ENCODE measurements around the gene MYO1D. TPM values are rescaled to one million over a fixed set of nuclear protein-coding genes. Genes with fewer than 3 reads are reported as not detected.

The MYO1D gene
- total RNA-seq, 2 experiments from 2014 or later = 2.0 to 2.2 TPM

DNA sequence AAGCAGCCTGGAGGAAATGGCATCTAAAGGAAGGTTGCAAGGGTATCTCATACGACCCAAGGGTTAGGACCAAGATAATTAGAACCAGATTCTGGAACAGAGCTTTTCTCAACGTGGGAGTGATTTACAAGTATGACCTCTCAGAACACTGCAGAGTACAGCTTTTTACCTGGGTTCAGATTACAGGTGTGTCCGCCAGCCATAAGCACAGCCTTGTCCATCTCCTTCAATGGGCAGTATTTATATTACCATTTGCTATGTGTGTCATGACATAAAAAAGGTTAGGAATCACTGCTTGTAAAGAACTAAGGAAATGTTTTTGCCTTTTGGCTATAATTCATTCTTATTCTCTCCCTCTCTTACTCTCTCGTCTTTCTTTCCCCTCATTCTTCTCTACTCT lies 36.7 kb downstream of the MYO1D start:
- Mint-ChIP-seq H3K27me3 (peaks cover 2% of the 10 kb centered on the region), H3K4me3 (no peak overlapping the region), H3K4me1 (no peaks in the 10 kb centered on the region), H3K9me3 (no peaks in the 10 kb centered on the region), H3K27ac (no peak overlapping the region), H3K36me3 (ENCODE audit: low read depth) (no peaks in the 10 kb centered on the region)
- ChIA-PET CTCF (no interaction called here), POLR2A (no interaction called here)
- no peak for DNase-seq

DNA sequence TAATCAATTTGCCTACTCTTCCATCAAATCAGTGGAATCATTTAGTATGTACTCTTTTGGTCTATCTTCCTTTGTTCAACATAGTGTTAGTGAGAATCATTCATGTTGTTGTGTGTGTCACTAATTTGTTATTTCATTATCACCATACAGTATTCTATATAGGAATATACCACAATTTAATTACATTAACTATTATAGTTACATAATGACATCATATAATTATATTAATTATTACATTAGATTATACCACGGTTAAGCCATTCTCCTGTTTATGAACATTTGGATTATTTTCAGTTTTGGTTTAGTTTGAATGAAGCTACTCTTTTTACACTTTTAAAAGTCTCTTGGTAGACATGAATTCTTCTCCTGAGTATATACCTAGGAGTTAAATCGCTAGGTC lies 40.4 kb downstream of the MYO1D start:
- no peak for DNase-seq
- no peaks in the 10 kb centered on the region for H3K36me3 Mint-ChIP-seq (ENCODE audit: low read depth)
- peaks cover 2% of the 10 kb centered on the region for H3K27me3 Mint-ChIP-seq
- no peaks in the 10 kb centered on the region for H3K9me3 Mint-ChIP-seq
- ChIA-PET CTCF (no interaction called here), POLR2A (no interaction called here)
- H3K4me3 Mint-ChIP-seq = no peak overlapping the region
- H3K4me1 Mint-ChIP-seq = no peaks in the 10 kb centered on the region
- no peak overlapping the region for H3K27ac Mint-ChIP-seq

DNA sequence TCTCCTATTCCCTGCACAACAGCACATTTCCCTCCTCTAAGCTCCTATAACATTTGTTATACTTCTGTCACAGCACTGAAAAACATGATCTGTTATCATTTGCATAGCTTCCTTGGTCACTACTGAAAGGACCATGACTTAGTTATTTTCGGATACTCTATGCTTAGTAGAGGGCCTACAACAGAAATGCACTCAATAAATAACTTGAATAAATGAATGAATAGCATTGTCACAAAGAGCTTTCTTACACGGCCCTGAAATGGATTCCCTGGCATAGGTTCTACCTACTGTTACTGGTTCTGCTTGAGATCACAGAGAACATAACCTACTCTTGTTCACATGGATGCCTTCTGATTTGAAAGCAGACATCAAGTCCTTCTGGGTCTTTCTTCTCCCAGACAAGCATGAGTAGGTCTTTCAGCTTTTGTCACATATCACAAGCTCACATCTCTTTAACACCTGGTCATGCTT lies 41.6 kb downstream of the MYO1D start:
- POLR2A ChIA-PET = no interaction called here
- DNase-seq = no peak
- Mint-ChIP-seq H3K27ac (no peak overlapping the region), H3K36me3 (ENCODE audit: low read depth) (no peaks in the 10 kb centered on the region), H3K9me3 (no peaks in the 10 kb centered on the region), H3K4me3 (no peak overlapping the region), H3K27me3 (peaks cover 4% of the 10 kb centered on the region), H3K4me1 (no peaks in the 10 kb centered on the region)
- CTCF ChIA-PET = no interaction called here

DNA sequence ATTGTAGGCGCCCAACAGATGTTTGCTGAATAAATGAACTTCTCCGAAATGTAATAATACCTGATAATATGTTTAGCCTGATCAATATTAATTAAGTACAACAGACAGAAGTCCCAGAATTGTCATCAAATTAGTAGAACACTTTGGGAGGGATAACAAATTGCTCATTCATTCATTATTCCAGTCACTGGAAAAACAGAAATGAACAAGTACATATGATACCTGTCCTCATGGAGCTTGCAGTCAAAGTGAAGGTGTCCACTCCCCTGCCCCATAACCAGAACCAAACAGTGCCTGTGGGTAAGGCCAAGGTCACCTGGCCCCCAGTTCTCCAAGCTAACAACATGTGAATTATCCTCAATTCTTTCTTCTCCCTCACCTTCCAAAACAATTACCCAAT lies 42.8 kb downstream of the MYO1D start:
- no peaks in the 10 kb centered on the region for H3K9me3 Mint-ChIP-seq
- H3K27me3 Mint-ChIP-seq = peaks cover 4% of the 10 kb centered on the region
- H3K4me1 Mint-ChIP-seq = peaks cover 3% of the 10 kb centered on the region
- POLR2A ChIA-PET = no interaction called here
- DNase-seq = no peak
- H3K27ac Mint-ChIP-seq = no peak overlapping the region
- H3K4me3 Mint-ChIP-seq = no peak overlapping the region
- CTCF ChIA-PET = no interaction called here
- no peaks in the 10 kb centered on the region for H3K36me3 Mint-ChIP-seq (ENCODE audit: low read depth)

DNA sequence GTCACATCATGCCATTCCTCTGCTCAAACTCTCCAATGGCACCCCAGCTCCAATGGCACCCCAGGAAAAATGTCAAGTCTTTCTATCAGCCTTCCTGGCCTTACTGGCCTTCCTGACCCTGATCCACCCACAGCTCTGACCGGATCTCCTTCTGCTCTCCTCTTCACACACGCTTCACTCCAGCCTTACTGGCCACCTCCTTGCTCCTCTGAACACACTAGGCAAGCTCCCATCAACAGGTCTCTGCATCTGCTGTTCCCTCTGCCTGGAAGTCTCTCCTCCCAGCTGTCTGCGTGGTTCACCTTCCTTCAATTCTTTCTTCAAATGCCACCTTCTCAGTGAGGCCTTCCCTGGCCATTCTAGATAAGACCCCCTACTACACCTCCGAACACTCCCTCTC lies 43.4 kb downstream of the MYO1D start:
- CTCF ChIA-PET = no interaction called here
- H3K36me3 Mint-ChIP-seq (ENCODE audit: low read depth) = no peaks in the 10 kb centered on the region
- peaks cover 9% of the 10 kb centered on the region for H3K4me1 Mint-ChIP-seq
- no peak overlapping the region for H3K27ac Mint-ChIP-seq
- H3K4me3 Mint-ChIP-seq = no peak overlapping the region
- peaks cover 9% of the 10 kb centered on the region for H3K27me3 Mint-ChIP-seq
- no peaks in the 10 kb centered on the region for H3K9me3 Mint-ChIP-seq
- no peak for DNase-seq
- POLR2A ChIA-PET = no interaction called here

DNA sequence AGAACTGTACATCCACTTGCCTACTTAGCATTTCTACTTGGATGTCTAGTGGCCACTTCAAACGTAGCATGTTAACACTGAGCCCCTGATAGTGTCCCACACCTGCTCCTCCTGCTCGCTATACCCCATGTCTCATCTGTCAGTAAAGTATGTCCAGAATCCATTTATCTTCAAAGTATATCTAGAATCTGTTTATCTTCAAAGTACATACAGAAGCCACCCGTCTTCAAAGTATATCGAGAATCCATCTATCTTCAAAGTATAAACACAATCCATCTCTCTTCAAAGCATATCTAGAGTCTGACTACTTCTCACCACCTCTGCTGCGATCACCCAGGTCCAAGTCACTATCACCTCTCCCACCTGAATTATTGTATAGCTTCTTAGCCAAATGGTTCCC lies 43.8 kb downstream of the MYO1D start:
- POLR2A ChIA-PET = no interaction called here
- peaks cover 12% of the 10 kb centered on the region for H3K4me1 Mint-ChIP-seq
- H3K27me3 Mint-ChIP-seq = peaks cover 7% of the 10 kb centered on the region
- CTCF ChIA-PET = interaction anchor here (0.9 kb wide), 1 partner anchor 44 kb away, joined by 4 read pairs; the partner anchor contains the start of gene MYO1D
- no peaks in the 10 kb centered on the region for H3K36me3 Mint-ChIP-seq (ENCODE audit: low read depth)
- no peak overlapping the region for H3K27ac Mint-ChIP-seq
- DNase-seq = no peak
- no peaks in the 10 kb centered on the region for H3K9me3 Mint-ChIP-seq
- no peak overlapping the region for H3K4me3 Mint-ChIP-seq

DNA sequence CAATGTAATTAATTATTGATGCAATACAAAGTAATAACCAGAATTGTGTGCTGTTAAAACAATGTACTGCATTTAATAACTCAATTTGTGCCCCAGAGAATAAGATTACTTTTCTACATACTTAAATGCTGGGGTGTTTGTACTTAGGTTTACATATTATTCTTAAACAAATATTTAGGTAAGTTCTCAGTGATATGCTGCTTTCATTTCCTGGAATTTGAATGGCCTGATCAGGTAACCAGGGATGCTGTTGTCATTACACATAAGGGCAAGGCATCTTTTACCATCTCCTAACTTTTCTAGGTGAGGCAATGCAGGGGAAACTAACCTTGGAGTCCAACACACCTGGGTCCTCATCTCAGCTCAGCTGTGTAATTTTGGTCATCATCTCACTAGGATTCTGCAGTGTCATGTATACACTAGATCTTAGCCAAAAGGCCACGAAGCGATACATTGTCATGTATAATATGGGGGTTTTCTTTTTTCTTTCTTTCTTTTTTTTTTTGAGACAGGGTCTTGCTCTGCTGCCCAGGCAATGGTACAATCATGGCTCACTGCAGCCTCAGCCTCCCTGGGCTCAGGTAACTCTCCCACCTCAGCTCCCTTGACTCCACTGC lies 45.2 kb downstream of the MYO1D start:
- CTCF ChIA-PET = interaction anchor here (0.6 to 0.9 kb wide), 3 partner anchors 39 to 644 kb away, joined by 3 to 4 read pairs (median 4); partner anchors contain the start of gene MYO1D
- Mint-ChIP-seq H3K9me3 (no peaks in the 10 kb centered on the region), H3K36me3 (ENCODE audit: low read depth) (no peaks in the 10 kb centered on the region), H3K4me1 (peaks cover 16% of the 10 kb centered on the region), H3K27me3 (peaks cover 9% of the 10 kb centered on the region), H3K4me3 (no peak overlapping the region), H3K27ac (no peak overlapping the region)
- POLR2A ChIA-PET = no interaction called here
- no peak for DNase-seq

DNA sequence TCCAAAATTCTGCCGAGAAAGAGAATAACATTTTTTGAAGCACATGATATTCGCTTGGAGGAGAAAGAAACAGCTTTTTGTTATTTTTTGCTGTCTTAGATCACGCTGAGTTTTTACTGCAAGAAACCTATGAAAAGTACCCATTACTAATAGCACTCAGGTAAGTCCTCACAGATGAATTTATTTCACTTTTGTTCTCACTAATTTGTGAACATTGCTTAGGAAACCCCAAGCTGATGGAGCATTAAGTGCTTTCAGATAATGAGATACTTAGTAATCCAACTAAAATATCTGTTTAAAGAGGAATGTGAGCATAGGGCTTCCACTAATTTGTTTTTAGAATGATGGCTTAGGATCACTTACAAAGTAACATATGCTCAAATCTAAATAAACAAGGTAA lies 45.7 kb downstream of the MYO1D start:
- peaks cover 16% of the 10 kb centered on the region for H3K4me1 Mint-ChIP-seq
- H3K27ac Mint-ChIP-seq = no peak overlapping the region
- no peaks in the 10 kb centered on the region for H3K36me3 Mint-ChIP-seq (ENCODE audit: low read depth)
- POLR2A ChIA-PET = no interaction called here
- H3K4me3 Mint-ChIP-seq = no peak overlapping the region
- no peaks in the 10 kb centered on the region for H3K9me3 Mint-ChIP-seq
- CTCF ChIA-PET = no interaction called here
- H3K27me3 Mint-ChIP-seq = peaks cover 9% of the 10 kb centered on the region
- no peak for DNase-seq

DNA sequence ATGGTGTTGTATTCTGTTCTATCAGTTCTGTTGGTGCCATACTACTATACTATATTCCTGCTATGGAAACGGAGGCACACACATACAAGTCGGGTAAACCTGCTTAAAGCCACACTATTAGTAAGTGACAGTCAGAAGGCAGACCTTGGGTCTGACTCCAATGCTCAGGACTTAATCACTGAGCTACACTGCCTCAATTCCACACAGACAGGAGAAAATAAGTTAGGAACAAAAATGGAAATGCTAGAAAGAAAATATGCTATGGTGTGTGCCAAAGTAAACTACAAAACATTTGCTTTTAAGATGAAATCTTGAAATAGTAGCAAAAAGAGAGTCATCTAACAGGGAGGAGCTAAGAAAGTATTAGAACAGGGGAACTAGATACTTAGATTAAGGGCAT lies 48.1 kb downstream of the MYO1D start:
- no peak overlapping the region for H3K4me3 Mint-ChIP-seq
- H3K27me3 Mint-ChIP-seq = peaks cover 19% of the 10 kb centered on the region
- no peaks in the 10 kb centered on the region for H3K36me3 Mint-ChIP-seq (ENCODE audit: low read depth)
- H3K4me1 Mint-ChIP-seq = peaks cover 16% of the 10 kb centered on the region
- ChIA-PET POLR2A (no interaction called here), CTCF (interaction anchor here (1.2 to 2.6 kb wide), 2 partner anchors 20 to 48 kb away, joined by 3 to 10 read pairs; partner anchors contain the start of gene MYO1D)
- no peaks in the 10 kb centered on the region for H3K9me3 Mint-ChIP-seq
- no peak for DNase-seq
- no peak overlapping the region for H3K27ac Mint-ChIP-seq

DNA sequence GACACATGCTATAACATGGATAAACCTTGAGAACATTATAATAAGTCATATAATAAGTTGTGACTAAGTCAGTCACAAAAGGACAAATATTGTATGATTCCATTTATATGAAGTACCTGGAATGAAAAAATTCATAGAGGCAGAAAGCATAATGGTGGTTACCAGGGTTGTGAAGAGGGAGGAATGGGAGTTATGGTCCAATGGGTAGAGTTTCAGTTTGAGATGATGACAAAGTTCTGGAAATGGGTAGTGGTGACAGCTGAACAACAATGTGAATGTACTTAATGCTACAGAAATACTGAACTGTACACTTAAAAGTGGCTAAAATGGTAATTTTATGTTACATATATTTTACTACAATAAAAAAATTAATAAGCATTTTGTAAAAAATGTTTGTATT lies 49.7 kb downstream of the MYO1D start:
- Mint-ChIP-seq H3K27ac (no peak overlapping the region), H3K9me3 (no peaks in the 10 kb centered on the region), H3K27me3 (peaks cover 24% of the 10 kb centered on the region), H3K4me1 (peaks cover 18% of the 10 kb centered on the region), H3K4me3 (no peak overlapping the region), H3K36me3 (ENCODE audit: low read depth) (no peaks in the 10 kb centered on the region)
- DNase-seq = no peak
- ChIA-PET POLR2A (no interaction called here), CTCF (no interaction called here)

DNA sequence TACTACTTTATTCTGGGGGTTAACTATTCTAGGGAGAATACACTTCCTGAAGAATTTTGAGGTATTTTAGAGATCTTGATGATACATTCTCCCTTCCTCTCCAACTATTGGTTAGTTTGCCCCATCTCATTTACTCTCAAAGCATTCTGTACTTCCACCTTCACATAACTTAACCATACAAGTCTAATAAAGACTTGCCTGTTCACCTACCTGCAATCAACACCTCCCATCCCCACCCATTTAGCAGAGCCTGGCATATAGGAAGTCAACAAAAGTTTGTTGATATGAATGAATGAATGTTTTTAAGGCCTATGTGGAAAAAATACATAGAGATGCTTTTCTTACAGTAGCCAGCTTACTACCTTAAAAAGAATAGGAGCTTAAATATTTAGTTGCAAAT lies 50.8 kb downstream of the MYO1D start:
- Mint-ChIP-seq H3K4me1 (peaks cover 18% of the 10 kb centered on the region), H3K36me3 (ENCODE audit: low read depth) (peaks cover 1% of the 10 kb centered on the region), H3K27me3 (peaks cover 27% of the 10 kb centered on the region), H3K4me3 (no peak overlapping the region), H3K9me3 (no peaks in the 10 kb centered on the region), H3K27ac (no peak overlapping the region)
- ChIA-PET CTCF (interaction anchor here (1.3 kb wide), 1 partner anchor 28 kb away, joined by 3 read pairs; no protein-coding TSS in a partner anchor), POLR2A (no interaction called here)
- no peak for DNase-seq

DNA sequence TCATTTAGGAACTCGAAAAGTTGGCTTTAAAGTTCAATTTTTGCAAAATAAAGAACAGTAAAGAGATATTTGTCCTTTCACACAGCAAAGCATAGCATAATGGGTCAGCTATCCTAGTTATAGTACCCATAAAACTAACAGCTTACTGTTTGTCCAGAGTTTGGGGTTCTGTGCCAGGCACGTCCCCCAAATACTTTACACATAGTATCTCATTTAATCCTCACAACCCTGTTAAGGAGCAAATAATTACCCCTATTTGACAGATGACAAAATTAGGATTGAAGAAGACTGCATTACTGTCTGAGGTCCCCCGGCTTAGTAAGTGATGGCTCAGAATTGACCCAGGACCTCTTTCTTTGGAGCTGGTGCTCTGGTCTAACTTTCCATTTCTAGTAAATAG lies 52.6 kb downstream of the MYO1D start:
- Mint-ChIP-seq H3K27ac (no peak overlapping the region), H3K9me3 (no peaks in the 10 kb centered on the region), H3K27me3 (peaks cover 34% of the 10 kb centered on the region), H3K36me3 (ENCODE audit: low read depth) (peaks cover 1% of the 10 kb centered on the region), H3K4me1 (peaks cover 15% of the 10 kb centered on the region), H3K4me3 (no peak overlapping the region)
- ChIA-PET CTCF (no interaction called here), POLR2A (no interaction called here)
- DNase-seq = no peak

DNA sequence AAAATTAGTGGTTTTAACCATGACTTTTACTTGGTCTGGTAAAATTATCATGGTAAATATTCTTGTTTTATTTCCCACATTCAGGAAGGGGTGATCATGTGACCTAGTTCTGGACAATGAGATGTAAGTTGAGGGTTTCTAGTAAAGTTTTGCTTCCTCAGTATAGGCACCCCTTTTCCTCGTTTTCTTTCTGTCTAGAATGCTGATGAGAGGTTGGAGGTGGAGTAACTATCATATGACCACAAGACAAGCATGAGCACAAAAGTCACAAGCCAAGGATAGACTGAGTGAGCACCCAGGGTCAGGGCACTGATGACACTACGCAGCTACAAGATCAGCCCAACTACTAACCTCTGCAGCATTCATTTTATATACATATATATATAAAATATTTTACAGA lies 53.9 kb downstream of the MYO1D start:
- POLR2A ChIA-PET = no interaction called here
- peaks cover 32% of the 10 kb centered on the region for H3K27me3 Mint-ChIP-seq

More for the DNA sequence above, 53.9 kb downstream of the MYO1D start:
- Mint-ChIP-seq H3K27ac (no peak overlapping the region), H3K36me3 (ENCODE audit: low read depth) (peaks cover 1% of the 10 kb centered on the region), H3K4me3 (no peak overlapping the region), H3K4me1 (peaks cover 6% of the 10 kb centered on the region), H3K9me3 (no peaks in the 10 kb centered on the region)
- no peak for DNase-seq
- CTCF ChIA-PET = no interaction called here
